Left ventricle myocardium inferior (tissue), 1 donor: ENCODE data around the gene PYDC1. TPM values are rescaled to one million over a fixed set of nuclear protein-coding genes. Genes with fewer than 3 reads are reported as not detected.

ENCODE experiments used
- DNase-seq: peaks from one replicate; pipeline ENCODE4 v3.0.0-alpha.2; 2020
- H3K27ac ChIP-seq: fragments of 200-600 bp; replicated peaks from 2 replicates; pipeline ENCODE4 v1.8.0; 2021
- H3K27me3 ChIP-seq: fragments of 200-600 bp; 2 replicates; pipeline ENCODE4 v1.8.0; 2021; ENCODE audit warnings: low read depth
- H3K36me3 ChIP-seq: fragments of 200-600 bp; 2 replicates; pipeline ENCODE4 v1.8.0; 2021
- H3K4me1 ChIP-seq: fragments of 200-600 bp; 2 replicates; pipeline ENCODE4 v1.8.0; 2021
- H3K4me3 ChIP-seq: fragments of 200-600 bp; 2 replicates; pipeline ENCODE4 v1.8.0; 2021; ENCODE audit warnings: mild to moderate bottlenecking, moderate library complexity
- H3K9me3 ChIP-seq: fragments of 200-600 bp; replicated peaks from 2 replicates; pipeline ENCODE4 v1.8.0; 2021
- CTCF ChIP-seq: fragments of 200-600 bp; IDR thresholded peaks from 2 replicates; pipeline ENCODE4 v1.8.0; 2021; ENCODE audit warnings: antibody characterized with exemption, mild to moderate bottlenecking, borderline replicate concordance
- intact Hi-C: fragments of 100-400 bp; cut with micrococcal nuclease; formaldehyde crosslinking; loops from one replicate; pipeline ENCODE4 v1.11.0; 2022
- total RNA-seq: library from RNA; stranded (reverse); fragmentation: NEBNext Ultra II Directional; extraction: Animal tissue kit (Norgen Biotek cat#: 25700); gene quantifications from one replicate; pipeline ENCODE4 v1.2.1, GENCODE V29; 2021
- donor health status: DM: no; HTN: yes; CAD: no; lungs with severe emphysema.

PYDC1 gene
- total RNA-seq, 1 donor from 2014 or later, result not detected

- no peak for TF ChIP-seq CTCF
- no peaks in the 10 kb centered on the region for H3K9me3 ChIP-seq
- no peak overlapping the region for H3K27ac ChIP-seq
- no peak for DNase-seq
- H3K27me3 ChIP-seq, result no peaks in the 10 kb centered on the region
- H3K4me1 ChIP-seq, result peaks cover 15% of the 10 kb centered on the region
- peaks cover 100% of the 10 kb centered on the region for H3K36me3 ChIP-seq
- intact Hi-C loops, result no loop called here
- no peak overlapping the region for H3K4me3 ChIP-seq
These were observed 26.0 kb downstream of the PYDC1 start for GRCh38 chr16:31190818-31191444.

- no peak overlapping the region for H3K27ac ChIP-seq
- no peaks in the 10 kb centered on the region for H3K27me3 ChIP-seq
- peaks cover 24% of the 10 kb centered on the region for H3K4me1 ChIP-seq
- intact Hi-C loops, result no loop called here
- H3K9me3 ChIP-seq, result no peaks in the 10 kb centered on the region
- no peak for DNase-seq
- no peak for TF ChIP-seq CTCF
- peaks cover 100% of the 10 kb centered on the region for H3K36me3 ChIP-seq
- no peak overlapping the region for H3K4me3 ChIP-seq
These were observed 26.9 kb downstream of the PYDC1 start for GRCh38 chr16:31190061-31190460.

- TF ChIP-seq CTCF, result no peak
- DNase-seq, result no peak
- Histone ChIP-seq H3K36me3 (peaks cover 100% of the 10 kb centered on the region), H3K4me3 (no peak overlapping the region), H3K4me1 (peaks cover 29% of the 10 kb centered on the region), H3K9me3 (no peaks in the 10 kb centered on the region), H3K27ac (no peak overlapping the region), H3K27me3 (no peaks in the 10 kb centered on the region)
- intact Hi-C loops, result no loop called here
These were observed 27.5 kb downstream of the PYDC1 start for GRCh38 chr16:31189412-31189778.

- peaks cover 35% of the 10 kb centered on the region for H3K4me1 ChIP-seq
- no peak overlapping the region for H3K4me3 ChIP-seq
- H3K27ac ChIP-seq, result no peak overlapping the region
- H3K27me3 ChIP-seq, result no peaks in the 10 kb centered on the region
- intact Hi-C loops, result no loop called here
- DNase-seq, result no peak
- H3K36me3 ChIP-seq, result peaks cover 100% of the 10 kb centered on the region
- no peak for TF ChIP-seq CTCF
- no peaks in the 10 kb centered on the region for H3K9me3 ChIP-seq
These were observed 28.2 kb downstream of the PYDC1 start for GRCh38 chr16:31188450-31189411.

- intact Hi-C loops, result no loop called here
These were observed 29.1 kb downstream of the PYDC1 start for GRCh38 chr16:31187808-31188189.

More at GRCh38 chr16:31187808-31188189, 29.1 kb downstream of the PYDC1 start:
- no peak for DNase-seq
- H3K27me3 ChIP-seq, result no peaks in the 10 kb centered on the region
- H3K4me3 ChIP-seq, result no peak overlapping the region
- no peak overlapping the region for H3K27ac ChIP-seq
- peaks cover 45% of the 10 kb centered on the region for H3K4me1 ChIP-seq
- H3K9me3 ChIP-seq, result no peaks in the 10 kb centered on the region
- TF ChIP-seq CTCF, result no peak
- H3K36me3 ChIP-seq, result peaks cover 100% of the 10 kb centered on the region
